Activated naive CD4-positive, alpha-beta T cell treated with anti-CD3 and anti-CD28 coated beads, Interleukin-2, amount 10 ng/mL, durations not matched to agents 7 days and 5 days (primary cell): ENCODE data around the gene PRDX5.
"Not testable (repeated sequence)": the region's sequence is repeated elsewhere in the genome, so short reads cannot be mapped to it uniquely, and the experiment has no call there.

Experiments used
- CTCF ChIA-PET: fragments of 350-600 bp; sonication (Branson Sonifier 250); formaldehyde crosslinking; loops from one replicate; lab custom pipeline; 2021; ENCODE audit warnings: antibody characterized with exemption; lab: Charles Lee
- DNase-seq: peaks from one replicate; pipeline ENCODE4 v3.0.0-alpha.2; 2020
- H3K27ac Mint-ChIP-seq: one replicate; pipeline ENCODE4 v1.8.0; 2021; ENCODE audit warnings: mild to moderate bottlenecking, moderate library complexity, mixed read lengths
- H3K27me3 Mint-ChIP-seq: one replicate; pipeline ENCODE4 v1.8.0; 2021; ENCODE audit warnings: mild to moderate bottlenecking, mixed read lengths
- H3K36me3 Mint-ChIP-seq: one replicate; pipeline ENCODE4 v1.8.0; 2021; ENCODE audit warnings: mixed read lengths
- H3K4me1 Mint-ChIP-seq: one replicate; pipeline ENCODE4 v1.8.0; 2021; ENCODE audit warnings: mixed read lengths
- H3K4me3 Mint-ChIP-seq: one replicate; pipeline ENCODE4 v1.8.0; 2021; ENCODE audit warnings: mild to moderate bottlenecking, moderate library complexity, mixed read lengths
- H3K9me3 Mint-ChIP-seq: one replicate; pipeline ENCODE4 v1.8.0; 2021; ENCODE audit warnings: mixed read lengths

The PRDX5 gene

GRCh38 chr11:64305691-64306562 lies 12.0 kb upstream of the PRDX5 start:
- H3K4me3 Mint-ChIP-seq: peak overlapping the region; percentile 89
- peaks cover 12% of the 10 kb centered on the region for H3K36me3 Mint-ChIP-seq
- CTCF ChIA-PET: interaction anchor here (0.9 to 6.2 kb wide), 5 partner anchors 12 to 101 kb away, joined by 3 to 131 read pairs (median 22); partner anchors contain the start of genes FERMT3 and TRMT112
- peaks cover 15% of the 10 kb centered on the region for H3K27me3 Mint-ChIP-seq
- DNase-seq: peak; percentile 85
- no peaks in the 10 kb centered on the region for H3K9me3 Mint-ChIP-seq
- peaks cover 41% of the 10 kb centered on the region for H3K4me1 Mint-ChIP-seq
- peak overlapping the region; percentile 95 for H3K27ac Mint-ChIP-seq

GRCh38 chr11:64306563-64306875 lies 11.4 kb upstream of the PRDX5 start:
- peak overlapping the region; percentile 89 for H3K4me3 Mint-ChIP-seq
- H3K27me3 Mint-ChIP-seq: peaks cover 9% of the 10 kb centered on the region
- no peaks in the 10 kb centered on the region for H3K9me3 Mint-ChIP-seq
- peaks cover 41% of the 10 kb centered on the region for H3K4me1 Mint-ChIP-seq
- no peak for DNase-seq
- peak overlapping the region; percentile 95 for H3K27ac Mint-ChIP-seq
- peaks cover 14% of the 10 kb centered on the region for H3K36me3 Mint-ChIP-seq
- CTCF ChIA-PET: interaction anchor here (0.9 kb wide), 1 partner anchor 11 kb away, joined by 3 read pairs; the partner anchor contains the start of gene TRMT112

- Mint-ChIP-seq H3K4me1 (peaks cover 37% of the 10 kb centered on the region), H3K27ac (peak overlapping the region; percentile 95), H3K27me3 (peaks cover 4% of the 10 kb centered on the region), H3K9me3 (no peaks in the 10 kb centered on the region), H3K36me3 (peaks cover 14% of the 10 kb centered on the region), H3K4me3 (peak overlapping the region; percentile 89)
- CTCF ChIA-PET: interaction anchor here (0.8 to 1.3 kb wide), 3 partner anchors 10 to 48 kb away, joined by 3 to 5 read pairs (median 4); partner anchors contain the start of genes PRDX5 and TRMT112
- DNase-seq: no peak
Measured at GRCh38 chr11:64306876-64307622, 10.9 kb upstream of the PRDX5 start.

- Mint-ChIP-seq H3K4me1 (peaks cover 40% of the 10 kb centered on the region), H3K27ac (peak overlapping the region; percentile 76)
- CTCF ChIA-PET: interaction anchor here (0.8 to 1.3 kb wide), 2 partner anchors 10 to 47 kb away, joined by 4 to 5 read pairs; partner anchors contain the start of genes PRDX5 and TRMT112
Measured at GRCh38 chr11:64307795-64308194, 10.1 kb upstream of the PRDX5 start.

GRCh38 chr11:64312947-64313346 lies 5.0 kb upstream of the PRDX5 start:
- Mint-ChIP-seq H3K9me3 (no peaks in the 10 kb centered on the region), H3K4me3 (no peak overlapping the region), H3K27me3 (no peaks in the 10 kb centered on the region), H3K27ac (peak overlapping the region; percentile 67), H3K36me3 (peaks cover 28% of the 10 kb centered on the region), H3K4me1 (peaks cover 43% of the 10 kb centered on the region)
- DNase-seq: no peak
- CTCF ChIA-PET: no interaction called here

More at GRCh38 chr11:64307795-64308194, 10.1 kb upstream of the PRDX5 start:
- H3K27me3 Mint-ChIP-seq, DNase-seq, H3K9me3 Mint-ChIP-seq: not testable (repeated sequence)
- Mint-ChIP-seq H3K36me3 (peaks cover 14% of the 10 kb centered on the region), H3K4me3 (peak overlapping the region; percentile 45)

GRCh38 chr11:64313491-64314145 lies 4.3 kb upstream of the PRDX5 start:
- peaks cover 31% of the 10 kb centered on the region for H3K36me3 Mint-ChIP-seq
- H3K4me1 Mint-ChIP-seq: peaks cover 48% of the 10 kb centered on the region

GRCh38 chr11:64314146-64314804 lies 3.6 kb upstream of the PRDX5 start:
- Mint-ChIP-seq H3K4me3 (no peak overlapping the region), H3K9me3 (no peaks in the 10 kb centered on the region), H3K4me1 (peaks cover 54% of the 10 kb centered on the region), H3K27ac (peak overlapping the region; percentile 8), H3K36me3 (peaks cover 31% of the 10 kb centered on the region), H3K27me3 (no peaks in the 10 kb centered on the region)
- no peak for DNase-seq
- CTCF ChIA-PET: interaction anchor here (1.3 kb wide), 1 partner anchor 18 kb away, joined by 4 read pairs; no protein-coding TSS in a partner anchor

More at GRCh38 chr11:64313491-64314145, 4.3 kb upstream of the PRDX5 start:
- H3K9me3 Mint-ChIP-seq: no peaks in the 10 kb centered on the region
- no peak overlapping the region for H3K4me3 Mint-ChIP-seq
- CTCF ChIA-PET: interaction anchor here (1.3 kb wide), 1 partner anchor 18 kb away, joined by 4 read pairs; no protein-coding TSS in a partner anchor
- DNase-seq: no peak
- no peaks in the 10 kb centered on the region for H3K27me3 Mint-ChIP-seq
- H3K27ac Mint-ChIP-seq: peak overlapping the region; percentile 67

GRCh38 chr11:64314805-64315561 lies 2.9 kb upstream of the PRDX5 start:
- Mint-ChIP-seq H3K27me3 (no peaks in the 10 kb centered on the region), H3K4me1 (peaks cover 58% of the 10 kb centered on the region), H3K9me3 (no peaks in the 10 kb centered on the region), H3K36me3 (peaks cover 31% of the 10 kb centered on the region), H3K27ac (peak overlapping the region; percentile 37), H3K4me3 (no peak overlapping the region)
- DNase-seq: no peak
- CTCF ChIA-PET: interaction anchor here (1.3 kb wide), 1 partner anchor 17 kb away, joined by 4 read pairs; no protein-coding TSS in a partner anchor

- peak overlapping the region; percentile 97 for H3K4me3 Mint-ChIP-seq
- CTCF ChIA-PET: interaction anchor here (2.2 to 3.3 kb wide), 3 partner anchors 16 to 44 kb away, joined by 9 to 46 read pairs (median 24); partner anchors contain the start of gene RPS6KA4
- H3K9me3 Mint-ChIP-seq, H3K27me3 Mint-ChIP-seq, DNase-seq: not testable (repeated sequence)
- peak overlapping the region; percentile 100 for H3K27ac Mint-ChIP-seq
- peaks cover 37% of the 10 kb centered on the region for H3K36me3 Mint-ChIP-seq
- H3K4me1 Mint-ChIP-seq: peaks cover 62% of the 10 kb centered on the region
Measured at GRCh38 chr11:64315667-64316526, 2.0 kb upstream of the PRDX5 start.

- peak overlapping the region; percentile 97 for H3K4me3 Mint-ChIP-seq
- H3K27me3 Mint-ChIP-seq: no peaks in the 10 kb centered on the region
- peak overlapping the region; percentile 100 for H3K27ac Mint-ChIP-seq
- peaks cover 44% of the 10 kb centered on the region for H3K36me3 Mint-ChIP-seq
- H3K9me3 Mint-ChIP-seq: no peaks in the 10 kb centered on the region
- peak; percentile 57 for DNase-seq
- H3K4me1 Mint-ChIP-seq: peaks cover 62% of the 10 kb centered on the region
- CTCF ChIA-PET: interaction anchor here (0.6 to 3.3 kb wide), 13 partner anchors 9 to 111 kb away, joined by 4 to 46 read pairs (median 9); partner anchors contain the start of genes CCDC88B, ESRRA, FERMT3 and RPS6KA4
Measured at GRCh38 chr11:64316672-64317324, 1.1 kb upstream of the PRDX5 start.

- Mint-ChIP-seq H3K4me1 (peaks cover 62% of the 10 kb centered on the region), H3K36me3 (peaks cover 46% of the 10 kb centered on the region), H3K9me3 (no peaks in the 10 kb centered on the region), H3K27ac (peak within 1 kb of the TSS; percentile 100), H3K4me3 (peak within 1 kb of the TSS; percentile 97), H3K27me3 (no peaks in the 10 kb centered on the region)
- DNase-seq: peak; percentile 99
- CTCF ChIA-PET: interaction anchor here (0.6 to 3.3 kb wide), 23 partner anchors 10 to 1588 kb away, joined by 3 to 46 read pairs (median 6); partner anchors contain the start of genes CATSPERZ, CCDC88B, ESRRA and FERMT3
Measured at GRCh38 chr11:64317325-64317960, 478 bp upstream of the PRDX5 start, which contains the start of gene TRMT112. TRMT112 (minus strand) TSS chr11:64317559; CDS start chr11:64317526, 33 bp downstream.
